H1 (cell line): ENCODE data around the gene TAF1B.

Experiments used
- POLR2AphosphoS5 ChIP-seq: IDR thresholded peaks from 2 replicates; pipeline ENCODE4 v1.6.1; 2011; ENCODE audit warnings: low read depth, low read length
- RXRA ChIP-seq: IDR thresholded peaks from 2 replicates; pipeline ENCODE4 v1.6.1; 2011; ENCODE audit warnings: low read depth, mild to moderate bottlenecking, low read length, moderate library complexity; ENCODE audit not compliant: insufficient read depth
- TEAD4 ChIP-seq: IDR thresholded peaks from 2 replicates; pipeline ENCODE4 v1.6.1; 2012; ENCODE audit warnings: low read depth, low read length, inconsistent platforms, mixed read lengths

DNA sequence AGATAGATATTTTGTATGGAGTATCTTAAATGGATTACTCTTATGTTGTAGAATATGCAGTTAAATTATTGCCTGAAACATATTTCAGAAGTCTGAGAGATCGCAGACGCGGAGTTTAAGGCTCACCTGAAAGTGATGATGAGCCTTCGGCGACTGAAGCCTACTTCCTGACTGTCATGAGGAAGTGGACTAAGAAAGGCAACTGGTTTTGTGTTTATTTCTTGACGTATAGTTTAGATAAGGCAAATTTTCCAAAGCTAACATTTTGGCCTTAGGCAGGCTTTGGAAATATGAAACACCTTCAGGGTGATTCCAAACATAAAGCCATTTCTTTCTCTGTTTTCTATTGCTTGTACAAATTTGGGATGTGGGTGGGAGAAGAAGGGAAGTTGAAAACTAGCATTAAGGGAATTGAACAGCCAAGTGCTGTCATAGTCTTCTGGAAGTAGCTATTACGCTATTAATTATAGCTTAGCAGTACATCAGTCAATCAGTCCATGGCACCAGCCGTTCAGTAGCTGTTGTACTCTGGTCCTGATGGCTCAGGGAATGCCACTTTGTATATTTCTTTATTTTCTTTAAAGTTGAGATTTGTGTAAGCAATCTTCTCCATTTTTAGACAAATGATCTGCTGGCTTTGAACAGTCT is 109.7 kb downstream of the TAF1B start:
- TF ChIP-seq TEAD4, result no peak
- TF ChIP-seq RXRA, result no peak
- no peak for TF ChIP-seq POLR2AphosphoS5
